Heart left ventricle (tissue), 16 donors: ENCODE measurements around the gene ESR2. TPM values are rescaled to one million over a fixed set of nuclear protein-coding genes. Genes with fewer than 3 reads are reported as not detected.

Experiments
- ATAC-seq, 4 donors: fragments of 200-7000 bp; cut with Tn5 transposase; one replicate each; pipeline ENCODE4 v1.9.1; 2020 to 2022; ENCODE audit warnings: moderate library complexity in 4 of 4, mild to moderate bottlenecking in 3 of 4, moderate number of reproducible peaks in 1 of 4
- DNase-seq, 5 donors: peaks; one replicate each; pipeline ENCODE4 v3.0.0-alpha.2; 2020
- H3K27ac ChIP-seq, 12 donors: fragments of 200-600 bp; sonication (generic) in 4 of 12; one replicate each; pipeline versions ENCODE4 v1.5.0 to v1.8.0; 2016 to 2022; ENCODE audit warnings: mild to moderate bottlenecking in 2 of 12
- H3K27me3 ChIP-seq, 9 donors: fragments of 200-600 bp; sonication (generic) in 2 of 9; one replicate each; pipeline versions ENCODE4 v1.5.1 to v1.8.0; 2016 to 2022; ENCODE audit warnings: mild to moderate bottlenecking in 3 of 9
- H3K36me3 ChIP-seq, 9 donors: fragments of 200-600 bp; sonication (generic) in 2 of 9; one replicate each; pipeline versions ENCODE4 v1.5.0 to v1.8.0; 2018 to 2022; ENCODE audit warnings: mild to moderate bottlenecking in 2 of 9
- H3K4me1 ChIP-seq, 12 donors: fragments of 200-600 bp; sonication (generic) in 4 of 12; one replicate each; pipeline versions ENCODE4 v1.5.0 to v1.8.0; 2016 to 2022; ENCODE audit warnings: mild to moderate bottlenecking in 3 of 12
- H3K4me3 ChIP-seq, 12 donors: fragments of 200-600 bp; sonication (generic) in 4 of 12; one replicate each; pipeline versions ENCODE4 v1.5.0 to v1.8.0; 2017 to 2022; ENCODE audit warnings: mild to moderate bottlenecking in 9 of 12, moderate library complexity in 4 of 12
- H3K9me3 ChIP-seq, 12 donors: fragments of 200-600 bp; sonication (generic) in 4 of 12; one replicate each; pipeline versions ENCODE4 v1.5.0 to v1.8.0; 2016 to 2022; ENCODE audit warnings: mild to moderate bottlenecking in 1 of 12
- CTCF ChIP-seq, 12 donors: fragments of 200-600 bp; sonication (generic) in 4 of 12; IDR thresholded peaks; one replicate each; pipeline versions ENCODE4 v1.5.0 to v1.8.0; 2018 to 2022; ENCODE audit warnings: antibody characterized with exemption in 12 of 12, mild to moderate bottlenecking in 5 of 12
- POLR2A ChIP-seq, 2 donors: fragments of 450-650 bp; IDR thresholded peaks; one replicate each; pipeline ENCODE4 v1.6.1; 2017; ENCODE audit warnings: antibody characterized with exemption in 2 of 2, mild to moderate bottlenecking in 2 of 2, moderate library complexity in 2 of 2
- WGBS, 4 donors: extraction: QIAGEN DNeasy Blood & Tissue Kit in 2 of 4; methylation state at CpG; one replicate each; pipeline versions ENCODE4 v1.1.5 to v1.1.7; 2013 to 2018; 5-methylcytosine and 5-hydroxymethylcytosine counted together
- intact Hi-C, 10 donors: fragments of 100-400 bp; cut with DNase I; formaldehyde crosslinking; loops; one replicate each; pipeline versions ENCODE4 v1.11.1 to v1.14.2; 2022
- microRNA counts, 2 donors: library from miRNA; unstranded; fragments of <30 nt; microRNA quantifications; one replicate each; lab custom pipeline; 2016
- microRNA-seq, 4 donors: library from miRNA; unstranded; fragments of <30 nt; microRNA quantifications; one replicate each; pipeline versions ENCODE4 to v1.2.0, GENCODE V29; 2017 to 2020
- polyA plus RNA-seq, 2 donors: library from polyadenylated mRNA; stranded (reverse); fragments of 200-250 nt; gene quantifications; one replicate each; pipeline ENCODE4 v1.2.3, GENCODE V29; 2013
- total RNA-seq, 9 donors: library from RNA; depleted of rRNA in 2 of 9; stranded (reverse); fragments of >200 nt in 2 of 9; fragmentation: NEBNext Ultra II Directional in 3 of 9; extraction: Animal tissue kit (Norgen Biotek cat#: 25700) in 3 of 9; gene quantifications; one replicate each; pipeline versions ENCODE4 v1.1.0 to v1.2.4, GENCODE V29; 2016 to 2023
- donor health status: ischemic (EF 13 %, LVEDD 7.1; RV severe dilation, severe dysfunction).
- donor health status: healthy with polysubstance abuse.
- donor health status: DM: no; HTN: yes; CAD: no.
- donor health status: DM: no; HTN: no; CAD: no.
- donor health status: ischemic (EF 25% LVEDD 6.9; RV normal size, moderate dysfunction).
- donor health status: ischemic (EF 25% LVEDD 5.7; RV mildly dilated, moderate dysfunction).
- donor health status: healthy.
- donor health status: DM: yes; HTN: yes; CAD: no.
- donor health status: ischemic (EF 35%, LVEDD 5.7; RV mildly dilated, moderate dysfunction).
- donor health status: nonischemic (EF 11% LVEDD 7.7; RV severe dilation, severe dysfunction).
- donor health status: DM: yes; HTN: yes; CAD: no.
- donor health status: PGD.
- donor health status: ischemic (EF 29% LVEDD 5.4; RV normal size, mild dysfunction).
- donor health status: nonischemic (EF 23%, LVEDD 6.1; RV moderate dilation, normal function).

ESR2 gene
- total and polyA plus RNA-seq, 11 donors: 0.15 to 1.7 (median 0.61) TPM

DNA sequence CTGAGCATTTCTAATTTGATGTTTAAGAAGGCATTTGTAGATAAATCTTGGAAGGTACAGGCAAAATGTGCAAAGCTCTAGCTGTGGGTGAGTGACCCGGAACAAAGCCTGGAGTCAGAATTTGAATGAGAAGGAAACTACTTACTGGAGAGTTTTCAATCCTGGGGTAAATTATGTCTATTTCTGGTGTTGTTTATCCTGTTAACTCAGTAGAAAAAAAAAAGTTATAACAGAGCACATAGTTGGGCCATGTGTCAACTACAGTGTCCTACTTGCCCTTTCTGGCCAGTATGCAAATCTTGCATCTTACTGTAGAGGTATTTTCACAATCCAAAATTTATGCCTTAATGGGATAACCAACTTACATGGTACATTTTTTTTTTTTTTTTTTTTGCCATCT, 259.0 kb downstream of the ESR2 start:
- intact Hi-C loops: loop anchor here in 1 of 10 donors (10.0 kb wide), 1 partner anchor 260 kb away; the partner anchor contains the start of gene ESR2
- no peaks in the 10 kb centered on the region for H3K27me3 ChIP-seq
- H3K36me3 ChIP-seq: peaks cover 0 to 43% (median 27%) of the 10 kb centered on the region in 9 donors
- no peak overlapping the region for H3K27ac ChIP-seq
- WGBS, 4 donors: 90 to 95% (median 93%) methylated on average over 1 of the region's 1 CpG
- no peak for DNase-seq
- no peak for ATAC-seq
- H3K4me1 ChIP-seq: no peaks in the 10 kb centered on the region
- H3K4me3 ChIP-seq: no peak overlapping the region
- TF ChIP-seq CTCF (IDR thresholded peaks at IDR 0.05) (no peak), POLR2A (IDR thresholded peaks at IDR 0.05) (no peak)
- no peaks in the 10 kb centered on the region for H3K9me3 ChIP-seq

MicroRNAs encoded within 50 kb of the gene (microRNA counts, 767-probe panel; counts per million panel counts)
- microRNA hsa-miR-548h-5p (lab: Ali Mortazavi, UCI): 0 to 71.6 counts per million in 2 donors

Small RNA genes within 50 kb of the gene (microRNA-seq; reads per million reads assigned to microRNA genes)
- gene MIR548H1: 0 reads per million in 4 donors

Other genes with a start within 250 kb of the ESR2 start
- 10 to 100 TPM; 39.0 to 72.1 (median 60.4) TPM for gene MTHFD1, start 94.0 kb upstream of the ESR2 start, total RNA-seq
- gene MTHFD1, start 94.0 kb upstream of the ESR2 start, polyA plus RNA-seq: 10 to 100 TPM; 45.3 to 50.8 TPM
- gene AKAP5, start 171.1 kb upstream of the ESR2 start, total RNA-seq: under 1 TPM in 8 of 9 donors, not detected in 1; 0.12 to 0.61 (median 0.21) TPM
- under 1 TPM; 0.08 TPM for gene AKAP5, start 171.1 kb upstream of the ESR2 start, polyA plus RNA-seq
- gene ZBTB25, start 209.5 kb upstream of the ESR2 start, total RNA-seq: 10 to 100 TPM; 12.5 to 28.0 (median 19.0) TPM
- gene ZBTB25, start 209.5 kb upstream of the ESR2 start, polyA plus RNA-seq: 10 to 100 TPM in 1 of 2 donors, 1 to 10 TPM in 1; 4.0 to 10.0 TPM
- 10 to 100 TPM; 16.2 to 29.5 (median 21.2) TPM for gene ZBTB1, start 210.4 kb upstream of the ESR2 start, total RNA-seq
- 10 to 100 TPM in 1 of 2 donors, 1 to 10 TPM in 1; 9.0 to 11.5 TPM for gene ZBTB1, start 210.4 kb upstream of the ESR2 start, polyA plus RNA-seq
- gene HSPA2, start 246.4 kb upstream of the ESR2 start, total RNA-seq: 10 to 100 TPM in 8 of 9 donors, 1 to 10 TPM in 1; 9.6 to 96.0 (median 22.9) TPM
- gene HSPA2, start 246.4 kb upstream of the ESR2 start, polyA plus RNA-seq: 10 to 100 TPM in 1 of 2 donors, 1 to 10 TPM in 1; 3.2 to 25.0 TPM